Mesendoderm (in vitro differentiated cells): ENCODE measurements around the gene ATP6V0D1.

Experiments
- DNase-seq: peaks from one replicate; pipeline ENCODE4 v3.0.0; 2013
- H2AK5ac ChIP-seq: 2 replicates; pipeline ENCODE4 v1.6.1; 2013; ENCODE audit warnings: low read length, inconsistent platforms
- H2BK120ac ChIP-seq: 2 replicates; pipeline ENCODE4 v1.6.1; 2013; ENCODE audit warnings: low read depth, mild to moderate bottlenecking, low read length, moderate library complexity, mixed read lengths
- H2BK15ac ChIP-seq: replicated peaks from 2 replicates; pipeline ENCODE4 v1.6.1; 2013; ENCODE audit warnings: low read depth, mild to moderate bottlenecking, moderate library complexity
- H2BK5ac ChIP-seq: 2 replicates; pipeline ENCODE4 v1.6.1; 2013; ENCODE audit warnings: low read length, inconsistent platforms
- H3K18ac ChIP-seq: 2 replicates; pipeline ENCODE4 v1.6.1; 2013; ENCODE audit warnings: mild to moderate bottlenecking, low read length, mixed read lengths
- H3K23ac ChIP-seq: one replicate; pipeline ENCODE4 v1.6.1; 2013; ENCODE audit warnings: low read length
- H3K27ac ChIP-seq: 2 replicates; pipeline ENCODE4 v1.5.1; 2013; ENCODE audit warnings: low read depth, mild to moderate bottlenecking, inconsistent platforms, low read length, moderate library complexity
- H3K27me3 ChIP-seq: 2 replicates; pipeline ENCODE4 v1.6.1; 2013; ENCODE audit warnings: low read length, control low read depth, mild to moderate bottlenecking, inconsistent platforms; ENCODE audit not compliant: insufficient read depth, poor library complexity
- H3K36me3 ChIP-seq: 2 replicates; pipeline ENCODE4 v1.6.1; 2013; ENCODE audit warnings: low read length, inconsistent platforms; ENCODE audit not compliant: control insufficient read depth, insufficient read depth
- H3K4ac ChIP-seq: one replicate; pipeline ENCODE4 v1.6.1; 2013; ENCODE audit warnings: low read depth, mild to moderate bottlenecking, low read length, moderate library complexity
- H3K4me1 ChIP-seq: 2 replicates; pipeline ENCODE4 v1.6.1; 2013; ENCODE audit warnings: low read depth, low read length, inconsistent platforms; ENCODE audit not compliant: control insufficient read depth
- H3K4me2 ChIP-seq: 2 replicates; pipeline ENCODE4 v1.6.1; 2013; ENCODE audit warnings: low read length
- H3K4me3 ChIP-seq: 2 replicates; pipeline ENCODE4 v1.5.1; 2013; ENCODE audit warnings: mild to moderate bottlenecking, low read length
- H3K56ac ChIP-seq: one replicate; pipeline ENCODE4 v1.6.1; 2013; ENCODE audit warnings: low read length
- H3K79me1 ChIP-seq: 2 replicates; pipeline ENCODE4 v1.6.1; 2013; ENCODE audit warnings: low read length, inconsistent platforms
- H3K79me2 ChIP-seq: 2 replicates; pipeline ENCODE4 v1.6.1; 2013; ENCODE audit warnings: mild to moderate bottlenecking, low read length; ENCODE audit not compliant: control insufficient read depth, insufficient read depth
- H3K9ac ChIP-seq: 2 replicates; pipeline ENCODE4 v1.6.1; 2013; ENCODE audit warnings: low read length, inconsistent platforms
- H4K5ac ChIP-seq: one replicate; pipeline ENCODE4 v1.6.1; 2013; ENCODE audit warnings: low read length
- H4K8ac ChIP-seq: one replicate; pipeline ENCODE4 v1.6.1; 2013; ENCODE audit warnings: low read depth, mild to moderate bottlenecking, control low read depth, low read length, moderate library complexity
- WGBS: extraction: QIAGEN DNeasy Blood & Tissue Kit; methylation state at CpG from one replicate; pipeline ENCODE4 v1.1.7; 2013; ENCODE audit warnings: low lambda C conversion rate, missing lambda C conversion rate; ENCODE audit not compliant: insufficient coverage; ENCODE audit errors: extremely low coverage; 5-methylcytosine and 5-hydroxymethylcytosine counted together

ATP6V0D1 gene

DNA sequence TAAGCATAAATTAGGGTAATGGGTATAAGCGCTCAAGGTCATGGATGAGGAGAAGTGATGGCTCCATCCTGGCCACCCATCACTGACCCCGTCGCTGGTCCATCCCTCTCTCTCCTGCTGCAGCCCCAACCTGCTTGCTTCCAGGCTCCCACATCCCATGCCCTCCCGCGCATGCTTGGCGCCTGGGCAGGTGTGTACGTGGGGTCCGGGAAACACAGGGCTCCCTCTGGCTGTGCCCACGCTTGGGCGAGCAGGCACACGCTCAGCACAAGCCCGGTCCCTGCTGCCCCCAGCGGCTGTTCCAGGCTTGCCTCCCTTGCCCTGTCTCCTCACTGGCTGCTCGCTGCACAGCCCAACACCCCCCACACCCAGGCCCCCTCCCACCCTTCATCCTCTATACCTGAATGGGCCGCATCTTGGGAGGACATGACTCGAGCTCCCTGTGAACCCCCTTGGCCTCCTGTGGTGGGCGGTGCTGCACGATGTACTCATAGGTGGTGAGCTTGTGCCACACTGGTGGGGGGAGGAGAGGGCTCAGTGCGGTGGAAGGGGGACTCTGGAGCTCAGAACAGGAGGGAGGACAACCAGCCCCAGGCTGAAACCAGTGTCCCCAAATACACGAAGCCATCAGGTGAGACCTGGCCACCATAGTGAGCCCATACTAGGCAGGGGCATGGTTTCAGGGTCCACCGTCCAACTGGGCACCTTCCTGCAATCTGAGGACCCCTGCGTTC, 83.0 kb downstream of the ATP6V0D1 start:
- Histone ChIP-seq H3K79me2 (no peaks in the 10 kb centered on the region), H2AK5ac (no peak overlapping the region), H2BK5ac (no peak overlapping the region), H3K18ac (no peak overlapping the region), H3K36me3 (no peaks in the 10 kb centered on the region), H3K9ac (no peak overlapping the region), H3K27me3 (peaks cover 20% of the 10 kb centered on the region), H3K4ac (no peak overlapping the region), H3K79me1 (no peaks in the 10 kb centered on the region), H4K8ac (no peak overlapping the region), H3K23ac (no peak overlapping the region), H3K4me3 (no peak overlapping the region), H3K4me2 (no peak overlapping the region), H3K4me1 (peaks cover 1% of the 10 kb centered on the region), H3K27ac (no peak overlapping the region), H2BK15ac (no peak overlapping the region), H4K5ac (no peak overlapping the region), H2BK120ac (no peak overlapping the region), H3K56ac (no peak overlapping the region)
- no peak for DNase-seq
- no CpG with 5 or more reads among the region's 22 CpGs for WGBS

DNA sequence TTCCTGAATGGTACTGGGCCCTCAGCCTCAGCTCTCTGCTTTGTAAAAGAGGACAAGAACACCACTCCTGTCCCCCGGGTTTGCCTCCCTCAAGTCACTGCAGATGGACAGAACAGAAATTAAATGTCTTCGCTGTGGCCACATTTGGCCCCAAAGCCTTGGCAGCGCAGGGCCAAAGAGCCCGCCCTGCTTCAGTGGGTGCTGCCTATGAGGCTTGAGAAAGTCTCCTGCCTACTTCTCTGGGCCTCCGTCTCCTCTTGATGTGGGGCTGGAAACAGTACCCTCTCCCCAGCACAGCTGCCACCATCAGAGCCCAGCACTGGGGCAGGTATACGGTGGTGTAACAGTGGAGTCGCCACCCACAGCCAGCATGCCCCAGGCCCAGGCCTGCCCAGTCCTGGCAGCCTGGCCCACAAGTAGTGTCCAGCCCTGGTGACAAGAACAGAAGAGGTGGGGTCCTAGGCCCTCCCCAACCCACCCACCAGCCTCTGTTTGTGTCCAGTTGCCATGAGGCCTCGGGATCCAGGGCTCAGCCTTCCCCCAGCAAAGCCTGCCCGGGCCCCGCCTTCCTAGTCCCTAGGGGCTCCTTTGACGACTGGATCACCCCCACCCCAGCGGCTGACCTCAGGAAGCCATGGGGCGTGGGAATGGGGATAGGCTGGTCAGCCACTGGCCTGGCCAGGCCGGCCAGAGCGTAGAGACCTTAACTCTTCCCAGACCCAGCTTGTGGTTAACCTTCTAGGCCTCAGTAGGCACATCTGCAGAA, 83.7 kb downstream of the ATP6V0D1 start:
- Histone ChIP-seq H3K23ac (no peak overlapping the region), H3K79me1 (no peaks in the 10 kb centered on the region), H3K4ac (no peak overlapping the region), H2BK120ac (no peak overlapping the region), H4K8ac (no peak overlapping the region), H3K4me3 (no peak overlapping the region), H2BK5ac (no peak overlapping the region), H4K5ac (no peak overlapping the region), H3K27me3 (peaks cover 20% of the 10 kb centered on the region), H2AK5ac (no peak overlapping the region), H3K4me1 (peaks cover 1% of the 10 kb centered on the region), H3K9ac (no peak overlapping the region), H2BK15ac (no peak overlapping the region), H3K56ac (no peak overlapping the region), H3K79me2 (no peaks in the 10 kb centered on the region), H3K18ac (no peak overlapping the region), H3K4me2 (no peak overlapping the region), H3K27ac (no peak overlapping the region), H3K36me3 (no peaks in the 10 kb centered on the region)
- WGBS, result no CpG with 5 or more reads among the region's 15 CpGs
- DNase-seq, result no peak

DNA sequence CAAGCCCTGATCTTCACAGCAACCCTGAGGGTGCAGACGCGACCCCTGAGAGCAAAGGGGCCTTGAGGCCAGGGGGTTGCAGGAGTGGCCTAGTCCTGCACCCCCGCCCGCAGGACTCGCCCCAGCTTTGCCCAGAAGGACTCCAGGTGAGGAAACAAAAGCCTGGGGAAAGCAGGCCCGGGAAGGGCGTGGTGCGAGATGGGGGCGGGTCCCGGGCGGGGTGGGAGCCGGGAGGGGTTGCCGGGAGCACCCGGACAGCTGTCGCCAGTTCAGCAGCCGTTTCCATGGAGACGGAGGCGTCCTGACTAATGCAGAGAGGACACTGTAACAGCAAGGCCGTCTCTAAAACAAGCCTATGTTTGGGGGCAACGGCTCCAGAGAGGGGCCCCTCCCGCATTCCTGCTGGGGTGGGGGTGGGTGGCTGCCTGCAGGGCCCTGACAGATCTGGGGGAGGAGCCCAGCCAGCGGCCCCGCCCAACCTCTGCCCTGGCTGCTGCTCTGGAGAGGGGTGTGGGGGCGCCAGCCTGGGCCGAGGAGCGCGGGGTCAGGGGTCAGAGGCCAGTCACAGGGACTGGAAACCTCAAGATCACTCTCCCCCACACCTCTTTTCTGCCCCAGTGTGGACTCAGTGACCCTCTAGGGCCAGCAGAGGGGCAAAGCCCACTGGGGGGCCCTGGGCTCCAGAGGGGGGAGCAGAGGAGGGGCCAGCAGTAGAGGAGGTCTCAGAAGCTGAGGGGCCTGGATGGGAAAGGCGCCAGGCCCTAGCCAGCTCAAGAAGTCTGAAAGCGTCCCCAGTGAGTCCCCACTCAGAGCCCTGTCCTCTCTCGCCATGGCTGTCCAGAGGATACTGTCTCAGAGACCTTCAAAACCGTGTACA, 84.6 kb downstream of the ATP6V0D1 start:
- Histone ChIP-seq H3K4ac (no peak overlapping the region), H3K79me2 (no peaks in the 10 kb centered on the region), H4K8ac (no peak overlapping the region), H3K36me3 (no peaks in the 10 kb centered on the region), H3K4me2 (no peak overlapping the region), H3K56ac (no peak overlapping the region), H2BK120ac (no peak overlapping the region), H3K18ac (no peak overlapping the region), H3K79me1 (no peaks in the 10 kb centered on the region), H3K4me3 (no peak overlapping the region), H2BK15ac (no peak overlapping the region), H2AK5ac (no peak overlapping the region), H3K27me3 (peaks cover 20% of the 10 kb centered on the region), H3K27ac (no peak overlapping the region), H4K5ac (no peak overlapping the region), H2BK5ac (no peak overlapping the region), H3K4me1 (peaks cover 1% of the 10 kb centered on the region), H3K23ac (no peak overlapping the region), H3K9ac (no peak overlapping the region)
- DNase-seq, result peak; percentile 96
- WGBS, result no CpG with 5 or more reads among the region's 31 CpGs

DNA sequence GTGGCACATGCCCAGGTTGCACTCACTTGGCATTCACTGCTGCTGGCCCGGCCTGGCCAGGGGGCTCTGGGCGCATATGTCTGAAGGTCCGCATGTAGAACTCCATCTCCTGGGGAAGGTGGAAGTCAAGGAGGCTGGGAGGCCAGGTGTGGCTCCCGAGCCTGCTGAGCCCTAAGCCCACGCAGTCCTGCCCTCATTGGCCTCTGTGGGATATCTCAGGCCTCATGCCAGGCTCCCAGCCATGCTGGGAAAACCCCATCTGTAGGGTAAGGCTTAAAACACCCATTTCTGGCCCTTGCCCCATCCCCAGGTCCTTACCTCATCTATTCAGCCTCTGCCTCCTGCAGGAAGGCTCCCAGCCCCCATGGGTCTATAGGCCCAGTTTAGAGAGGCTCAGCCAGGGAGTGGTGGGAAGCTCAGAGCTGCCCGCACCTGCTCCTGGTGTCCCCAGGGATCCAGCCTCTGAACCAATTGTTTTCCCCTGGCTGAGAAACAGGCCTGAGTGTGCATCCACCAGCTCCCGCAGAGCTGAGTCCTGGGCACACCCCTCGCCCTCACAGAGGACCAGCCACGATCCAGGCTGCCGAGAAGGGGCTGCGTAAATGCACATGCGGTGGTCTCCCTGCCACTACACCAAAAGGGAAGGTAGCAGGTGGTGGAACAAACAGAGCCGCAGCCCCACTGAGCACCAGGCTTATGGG, 85.3 kb downstream of the ATP6V0D1 start:
- Histone ChIP-seq H3K79me1 (no peaks in the 10 kb centered on the region), H2BK15ac (no peak overlapping the region), H2AK5ac (peak overlapping the region; percentile 94), H3K27ac (no peak overlapping the region), H3K9ac (no peak overlapping the region), H3K4me1 (peaks cover 1% of the 10 kb centered on the region), H2BK5ac (no peak overlapping the region), H3K36me3 (no peaks in the 10 kb centered on the region), H4K8ac (no peak overlapping the region), H3K18ac (no peak overlapping the region), H3K56ac (no peak overlapping the region), H3K4me2 (no peak overlapping the region), H3K27me3 (peaks cover 20% of the 10 kb centered on the region), H2BK120ac (no peak overlapping the region), H3K4ac (no peak overlapping the region), H3K79me2 (no peaks in the 10 kb centered on the region), H3K4me3 (no peak overlapping the region), H3K23ac (no peak overlapping the region), H4K5ac (no peak overlapping the region)
- no peak for DNase-seq
- no CpG with 5 or more reads among the region's 13 CpGs for WGBS

DNA sequence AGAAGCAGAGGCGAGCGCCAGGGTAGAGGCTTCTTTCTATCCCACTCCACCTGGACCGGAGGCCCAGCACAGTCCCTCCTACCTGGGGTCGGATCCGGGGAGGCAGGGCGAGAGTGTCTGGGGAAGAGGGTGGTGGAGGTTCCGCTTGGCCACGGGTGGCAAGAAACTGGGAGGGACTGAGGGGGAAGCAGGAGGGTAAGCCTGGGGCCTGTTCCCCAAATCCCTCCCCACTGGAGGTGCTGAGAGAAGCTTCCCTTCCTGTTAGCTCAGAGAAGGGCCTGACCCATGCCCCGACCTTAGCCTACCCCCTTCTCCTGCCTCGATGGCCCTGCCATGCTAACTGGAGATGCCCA, 85.9 kb downstream of the ATP6V0D1 start:
- H2BK5ac ChIP-seq, result no peak overlapping the region
- no peak overlapping the region for H3K27ac ChIP-seq
- no peak overlapping the region for H3K4me2 ChIP-seq
- peaks cover 20% of the 10 kb centered on the region for H3K27me3 ChIP-seq
- H2BK15ac ChIP-seq, result no peak overlapping the region
- no peak overlapping the region for H3K23ac ChIP-seq
- peak overlapping the region; percentile 26 for H3K9ac ChIP-seq
- H4K8ac ChIP-seq, result no peak overlapping the region
- peak overlapping the region; percentile 94 for H2AK5ac ChIP-seq
- peaks cover 1% of the 10 kb centered on the region for H3K4me1 ChIP-seq
- H2BK120ac ChIP-seq, result no peak overlapping the region
- H3K79me2 ChIP-seq, result no peaks in the 10 kb centered on the region
- H3K56ac ChIP-seq, result peak overlapping the region; percentile 15
- H3K18ac ChIP-seq, result no peak overlapping the region
- H3K36me3 ChIP-seq, result no peaks in the 10 kb centered on the region
- no CpG with 5 or more reads among the region's 10 CpGs for WGBS
- H3K4me3 ChIP-seq, result no peak overlapping the region
- H4K5ac ChIP-seq, result no peak overlapping the region
- no peak for DNase-seq
- no peak overlapping the region for H3K4ac ChIP-seq
- H3K79me1 ChIP-seq, result no peaks in the 10 kb centered on the region
